Glomerular visceral epithelial cell (primary cell): ENCODE data around the gene MYLK.
A peak's percentile ranks its signal among the peaks of the same experiment; 100 is the strongest.

Experiments
- DNase-seq: peaks from one replicate; pipeline ENCODE4 v3.0.0-alpha.2; 2016; ENCODE audit errors: extremely low spot score

MYLK gene

DNA sequence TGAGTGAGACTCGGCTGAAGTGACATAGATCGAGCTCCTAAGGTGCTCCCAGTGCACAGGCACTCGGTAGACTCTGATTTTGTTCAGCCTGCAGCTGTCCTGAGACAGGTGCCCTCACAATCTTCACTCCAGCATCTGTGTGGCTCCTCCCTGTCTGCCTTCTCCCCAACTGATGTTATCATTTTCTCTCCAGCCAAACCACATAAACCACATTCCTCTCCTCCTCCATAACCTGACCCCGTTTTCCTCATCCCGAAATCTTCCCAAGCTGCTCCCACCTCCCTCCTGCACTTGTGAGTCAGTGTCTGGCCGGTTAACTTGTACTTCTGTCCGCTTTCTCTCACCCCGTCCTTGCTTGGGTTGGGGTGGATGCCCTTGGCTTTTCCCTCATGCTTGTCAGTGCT lies 206.0 kb downstream of the MYLK start:
- peak; percentile 98 for DNase-seq

DNA sequence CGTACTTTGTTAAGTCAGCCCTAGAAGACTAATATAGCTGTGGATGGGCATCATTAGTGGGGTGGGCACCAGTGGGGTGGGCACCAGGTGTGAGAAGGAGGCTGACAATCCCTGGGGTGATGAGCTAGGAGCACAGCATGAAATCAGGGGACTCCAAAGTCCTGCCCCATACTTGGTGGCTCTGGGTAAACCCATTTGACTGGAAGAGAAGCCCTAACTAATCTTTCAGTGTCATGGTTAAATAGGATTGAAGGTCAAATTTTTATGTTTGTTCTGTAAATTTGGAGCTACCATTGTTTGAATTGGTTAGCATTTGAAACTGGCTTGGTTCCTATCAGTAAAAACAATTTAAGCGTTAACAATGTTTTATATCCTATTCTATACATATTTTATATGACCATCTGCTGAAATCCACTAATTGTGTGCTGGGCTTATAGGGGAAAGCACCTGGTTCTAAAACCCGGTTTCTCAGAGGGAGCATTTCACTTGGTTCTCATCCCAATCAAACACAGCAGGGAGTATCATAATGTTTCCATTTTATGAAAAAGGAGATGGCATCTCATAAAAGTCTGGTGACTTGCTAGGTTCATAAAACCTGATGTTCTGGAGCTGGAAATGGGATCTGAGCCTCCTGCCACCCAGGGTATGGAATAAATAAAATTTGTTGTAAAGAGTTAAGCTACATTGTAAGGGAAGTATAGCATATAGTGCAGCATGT lies 211.5 kb downstream of the MYLK start:
- no peak for DNase-seq

DNA sequence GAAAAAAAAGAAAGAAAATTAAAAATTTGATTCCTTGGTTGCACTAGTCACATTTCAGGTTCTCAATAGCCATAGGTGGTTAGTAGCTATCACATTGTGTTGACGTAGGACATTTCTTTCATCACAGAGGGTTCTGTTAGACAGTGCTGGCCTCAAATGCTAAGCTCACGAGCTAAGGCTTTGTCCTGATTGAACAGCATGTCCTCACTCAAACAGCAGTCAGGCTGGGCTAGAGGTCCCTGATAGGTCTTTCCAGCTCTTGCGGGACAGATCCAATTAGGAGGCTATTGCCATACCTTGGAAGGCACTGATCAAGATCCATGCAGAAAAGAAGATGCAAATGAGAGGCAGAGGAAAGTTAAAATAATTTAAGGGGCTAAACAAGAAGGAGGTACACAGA lies 213.4 kb downstream of the MYLK start:
- DNase-seq: no peak

DNA sequence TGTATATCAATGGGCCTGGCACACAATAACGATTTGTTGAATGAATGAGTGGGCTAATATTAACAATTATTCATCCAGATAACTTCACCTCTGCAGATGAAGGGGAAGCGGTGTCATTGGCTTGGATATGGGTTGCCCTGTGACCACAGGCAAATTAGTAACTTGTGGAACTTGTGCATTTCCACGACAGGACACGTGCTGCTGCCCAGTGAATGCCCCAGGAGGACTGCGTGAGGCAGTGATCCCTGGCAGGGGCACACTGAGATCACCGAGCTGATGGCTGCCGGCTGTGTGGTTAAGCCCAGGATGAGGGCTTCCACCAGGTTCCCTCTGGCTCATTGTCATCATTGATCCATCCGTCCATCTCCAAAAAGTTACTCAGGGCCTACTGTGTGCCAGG lies 215.2 kb downstream of the MYLK start:
- DNase-seq: peak; percentile 82

DNA sequence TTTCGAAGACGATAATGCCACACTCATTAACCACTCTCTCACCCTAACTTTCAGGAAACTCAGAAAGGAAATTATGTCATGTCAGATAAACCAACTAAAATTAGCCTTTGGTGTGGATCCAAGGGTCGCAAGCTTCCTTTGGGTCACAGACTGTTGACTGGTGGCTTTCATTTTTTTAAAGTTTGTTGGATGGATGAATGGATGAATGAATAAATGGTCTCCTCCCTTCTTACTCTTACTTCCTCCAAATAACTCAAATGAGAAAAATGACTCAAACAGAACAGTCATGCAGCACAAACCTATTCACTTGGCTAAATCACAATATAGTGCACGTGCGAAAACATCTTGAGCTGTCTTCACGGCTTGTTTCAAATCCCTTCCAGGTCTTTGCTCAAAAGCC lies 216.3 kb downstream of the MYLK start:
- DNase-seq: peak; percentile 80

DNA sequence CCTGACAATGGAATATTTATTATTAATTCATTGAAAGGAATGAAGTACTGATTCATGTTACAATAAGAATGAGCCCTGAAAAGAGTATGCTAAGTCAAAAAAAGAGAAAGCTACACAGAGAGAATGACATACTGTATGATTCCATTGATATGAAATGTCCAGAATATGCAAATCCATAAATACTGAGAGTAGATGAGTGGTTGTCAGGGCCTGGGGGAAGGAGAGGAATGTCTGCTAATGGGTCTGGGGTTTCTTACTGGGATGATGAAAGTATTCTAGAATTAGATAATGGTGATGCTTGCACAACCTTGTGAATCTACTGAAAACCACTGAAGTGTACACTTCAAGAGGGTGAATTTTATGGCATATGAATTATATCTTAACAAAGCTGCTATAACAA lies 219.4 kb downstream of the MYLK start:
- peak; percentile 67 for DNase-seq

DNA sequence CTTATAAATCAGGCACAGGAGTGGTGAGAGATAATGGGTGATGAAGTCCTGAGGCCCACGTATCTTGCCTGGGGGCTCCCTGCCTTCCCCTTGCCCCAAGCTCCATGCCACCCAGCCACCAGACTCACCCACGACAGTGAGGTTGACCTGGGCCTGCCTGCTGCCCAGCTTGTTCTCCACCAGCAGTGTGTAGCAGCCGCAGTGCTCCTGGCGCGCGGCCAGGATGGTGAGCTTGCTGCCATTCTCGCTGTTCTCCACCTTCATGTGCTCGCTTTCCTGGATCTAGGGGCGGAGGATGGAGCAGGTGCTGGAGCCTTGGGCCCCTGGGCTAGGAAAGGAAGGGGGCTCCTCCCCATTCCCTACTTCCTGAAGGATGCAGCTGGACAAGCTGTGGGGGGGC lies 220.2 kb downstream of the MYLK start:
- no peak for DNase-seq

DNA sequence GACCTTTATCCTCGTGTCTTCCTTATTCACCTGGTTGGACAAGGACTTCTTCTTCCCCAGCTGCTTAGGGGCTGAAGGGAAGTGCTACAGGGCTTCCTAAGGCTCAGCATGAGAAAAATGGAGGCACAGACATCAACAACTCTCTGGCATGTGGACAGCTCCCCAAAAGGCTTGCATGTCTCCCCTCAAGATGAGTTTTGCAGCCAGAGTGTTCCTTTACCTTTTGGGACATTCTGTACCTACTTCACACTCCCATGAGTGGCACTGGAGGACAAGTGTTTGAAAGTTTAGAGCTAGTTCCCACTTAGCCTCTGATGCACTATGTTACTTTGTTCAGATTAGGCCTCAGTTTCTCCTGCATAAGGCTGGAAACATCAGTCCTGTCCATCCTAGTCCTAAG lies 222.2 kb downstream of the MYLK start:
- DNase-seq: no peak

DNA sequence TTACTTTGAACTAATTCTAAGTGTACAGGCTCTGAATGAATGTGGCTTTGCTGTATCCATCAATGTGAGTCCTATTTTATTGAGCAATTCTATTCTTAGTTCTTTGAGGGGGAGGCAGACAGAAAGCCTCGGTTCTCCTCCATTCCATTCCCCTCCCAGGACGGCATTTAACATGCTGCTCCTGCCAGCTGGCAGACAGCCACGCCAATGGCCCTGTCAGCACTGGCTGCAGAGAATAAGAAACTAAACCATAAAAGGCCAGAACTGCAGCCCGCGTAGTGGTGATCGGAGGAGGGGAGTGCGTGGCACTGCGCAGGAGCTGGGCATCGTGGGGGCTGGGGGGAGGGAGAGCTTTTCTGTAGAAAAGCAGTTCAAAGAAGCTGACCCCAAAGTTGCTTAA lies 223.2 kb downstream of the MYLK start:
- peak; percentile 94 for DNase-seq

DNA sequence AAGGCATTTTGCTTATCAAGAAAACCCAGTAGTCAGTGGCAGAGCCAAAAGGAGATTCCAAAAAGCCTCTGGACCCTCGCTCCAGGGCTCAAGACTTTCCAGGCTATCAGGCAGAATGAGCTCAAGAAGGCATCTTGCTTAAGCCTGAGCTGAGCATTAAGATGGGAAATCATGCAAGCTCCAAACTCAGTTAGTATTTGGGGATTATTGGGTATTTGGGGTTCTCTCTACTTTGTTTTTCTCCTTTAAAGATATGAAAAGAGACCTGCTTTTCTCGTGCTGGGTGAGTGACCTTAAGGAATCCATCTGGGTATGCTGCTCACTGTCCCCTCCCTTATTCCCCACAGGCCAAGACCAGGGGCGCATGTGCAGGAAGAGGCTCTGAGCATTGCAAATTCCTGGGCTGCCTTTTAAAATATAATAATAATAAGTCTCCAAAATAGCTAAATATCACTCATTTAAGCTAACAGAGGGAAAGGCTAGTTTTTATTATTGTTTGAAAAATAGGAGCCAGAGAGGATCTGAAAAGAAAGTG lies 223.9 kb downstream of the MYLK start:
- DNase-seq: peak; percentile 69

DNA sequence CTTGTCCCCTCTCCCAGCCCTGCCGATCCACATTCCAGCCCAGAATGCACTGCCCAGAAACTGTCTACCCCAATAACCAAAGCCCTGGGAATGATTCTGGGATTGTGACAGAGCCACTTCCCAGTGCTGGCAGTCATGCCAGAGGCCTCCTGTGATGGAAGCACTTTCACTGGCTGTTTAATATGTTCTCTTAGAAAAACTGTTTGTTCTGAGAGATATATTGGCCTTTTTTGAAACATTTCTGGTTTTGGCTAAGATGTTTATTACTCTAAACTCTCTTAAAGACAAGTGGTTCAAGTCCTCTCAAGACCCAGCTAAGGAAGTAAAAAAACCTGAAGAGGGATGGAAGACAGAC lies 225.3 kb downstream of the MYLK start:
- DNase-seq: no peak

DNA sequence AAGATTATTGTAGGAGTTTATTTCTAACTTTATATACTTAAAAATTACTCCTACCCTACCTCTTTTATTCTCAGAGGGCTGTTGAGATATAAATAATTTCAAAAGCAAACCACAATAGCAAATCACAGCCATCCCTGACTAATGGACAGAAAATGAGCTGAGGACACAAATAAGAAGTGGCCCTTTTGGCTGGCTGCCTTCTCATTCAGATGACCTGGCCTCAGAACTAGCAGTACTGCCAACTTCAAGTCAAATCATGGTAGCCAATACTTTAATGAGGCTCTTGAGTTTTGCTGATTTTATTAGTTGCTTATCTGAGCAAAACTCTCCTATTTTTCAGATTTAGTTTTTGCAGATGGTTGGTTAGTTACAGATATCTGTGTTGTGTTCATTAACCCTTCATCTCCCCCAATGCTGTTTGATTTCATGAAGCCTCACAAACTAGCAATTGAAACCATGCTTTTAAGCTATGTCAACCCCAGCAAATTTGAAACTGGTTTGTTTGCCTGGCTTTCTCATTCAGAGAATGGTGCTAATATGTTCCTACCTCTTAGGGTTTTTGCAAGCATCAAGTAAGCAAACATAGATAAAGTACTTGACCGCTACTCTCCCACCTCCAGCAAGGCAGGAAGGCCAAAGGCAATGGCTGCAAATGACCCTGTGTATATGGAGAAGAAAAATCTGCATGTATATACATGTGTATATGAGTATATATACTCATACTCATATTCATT lies 225.8 kb downstream of the MYLK start:
- no peak for DNase-seq

DNA sequence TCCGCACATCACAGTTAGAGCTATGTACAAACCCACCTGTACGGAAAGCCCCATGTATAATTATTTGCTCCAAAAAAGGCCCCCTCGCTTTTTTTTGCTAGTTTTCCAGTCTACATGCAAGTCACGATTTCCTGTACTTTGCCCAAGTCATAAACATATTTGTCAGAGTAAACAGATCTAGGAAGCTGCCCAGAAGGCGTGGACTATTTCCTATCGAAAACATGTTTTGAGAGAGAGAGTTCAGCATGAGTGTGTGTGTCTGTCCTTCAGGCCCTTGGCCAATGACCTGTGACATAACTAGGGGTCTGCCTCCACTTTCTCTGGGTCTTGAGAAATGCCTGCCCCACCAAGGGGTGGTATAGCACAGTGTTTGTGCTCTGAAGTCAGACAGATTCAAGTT lies 226.6 kb downstream of the MYLK start:
- DNase-seq: no peak

DNA sequence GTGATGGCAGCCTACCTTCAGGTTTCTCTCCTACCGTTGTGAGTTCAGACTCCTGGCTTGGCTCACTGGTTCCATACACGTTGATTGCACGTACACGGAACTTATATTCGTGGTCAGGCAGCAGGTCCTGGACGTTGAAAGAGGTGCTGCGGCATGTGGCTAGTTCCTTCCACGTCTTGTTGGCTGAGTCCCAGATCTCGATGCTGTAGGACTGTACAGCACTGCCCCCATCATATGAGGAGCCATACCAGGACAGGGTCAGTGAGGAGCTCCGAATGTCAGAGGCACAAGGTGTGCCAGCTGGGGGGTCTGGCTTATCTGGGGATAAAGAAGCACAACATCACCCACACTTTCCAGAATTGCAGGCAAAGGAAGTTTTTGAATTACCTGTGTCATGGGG lies 227.0 kb downstream of the MYLK start:
- DNase-seq: no peak

DNA sequence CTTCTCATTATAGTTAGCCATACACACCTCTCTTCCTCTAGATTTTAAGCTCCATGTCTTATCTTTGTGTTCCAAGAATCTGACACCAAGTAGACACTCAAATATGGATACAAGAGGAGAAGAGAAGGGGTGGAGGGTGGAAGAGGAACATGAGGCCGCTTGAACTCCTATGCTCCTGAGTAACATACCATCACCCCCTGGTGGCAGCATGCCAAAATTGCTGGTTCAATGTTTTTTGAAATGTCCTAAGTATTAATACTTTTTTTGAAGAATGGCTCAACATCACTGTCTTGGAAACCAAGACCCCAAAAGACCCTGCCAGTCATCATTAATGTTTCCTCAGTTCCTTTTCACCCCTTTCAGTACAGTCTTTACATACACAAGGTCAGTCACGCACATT lies 227.4 kb downstream of the MYLK start:
- no peak for DNase-seq

DNA sequence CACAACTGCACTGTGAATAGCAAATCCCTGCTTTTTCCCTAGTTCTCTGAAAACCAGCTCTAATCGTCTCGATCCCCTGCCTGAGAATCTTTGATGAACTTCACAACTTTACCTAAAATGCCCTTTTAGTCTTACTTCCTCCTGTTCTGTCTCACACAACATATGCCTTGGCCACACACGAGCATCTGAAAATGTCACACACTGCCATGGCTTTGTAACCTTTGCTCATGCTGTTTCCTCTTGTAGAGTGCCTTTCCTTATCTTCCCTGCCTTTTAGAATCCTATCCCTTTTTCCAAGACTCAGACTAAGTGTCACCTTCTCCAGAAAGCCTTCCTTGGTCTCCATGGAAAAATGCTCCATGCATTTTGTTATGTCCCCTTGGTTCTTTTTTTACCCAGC lies 227.9 kb downstream of the MYLK start:
- no peak for DNase-seq

DNA sequence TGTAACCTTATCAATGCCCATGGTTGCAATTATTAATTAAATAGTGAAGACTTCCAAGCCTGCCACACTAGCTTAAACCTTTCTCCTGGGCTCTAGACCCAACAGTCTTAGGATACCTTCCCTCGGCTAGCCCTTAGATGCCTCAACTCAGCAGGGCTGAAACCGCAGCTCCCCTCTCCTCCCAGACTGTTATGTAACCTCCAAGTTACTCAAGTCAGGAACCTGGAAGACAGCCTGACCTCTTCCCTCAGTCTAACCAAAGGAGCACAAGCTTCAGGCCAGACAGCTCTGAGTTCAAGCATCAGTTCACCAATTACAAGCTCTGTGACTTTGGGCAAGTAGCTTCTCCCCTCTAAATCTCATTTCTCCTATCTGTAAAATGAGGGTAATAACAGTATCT lies 228.7 kb downstream of the MYLK start:
- no peak for DNase-seq

DNA sequence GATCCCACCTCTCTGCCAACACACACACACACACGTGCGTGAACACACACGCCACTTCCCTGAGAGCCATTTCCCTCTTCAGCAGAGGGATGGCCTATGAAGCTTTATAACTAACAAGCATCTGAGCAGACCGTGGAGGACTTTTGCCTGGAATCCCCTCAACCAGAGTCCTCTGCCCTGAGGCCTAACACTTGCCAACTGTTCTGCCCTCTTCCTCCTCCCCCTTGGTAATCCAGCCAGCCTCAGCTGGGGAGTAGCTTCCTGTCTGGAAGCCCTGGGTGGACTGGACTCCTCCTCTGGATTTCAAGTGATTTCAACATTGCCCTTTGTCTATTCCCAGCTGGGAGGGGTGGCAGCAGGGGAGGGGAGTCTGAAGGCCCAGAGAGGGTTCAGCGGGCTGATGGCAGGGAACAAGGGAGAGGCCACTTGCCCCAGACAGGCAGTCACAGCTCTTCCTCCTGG lies 230.9 kb downstream of the MYLK start:
- peak; percentile 86 for DNase-seq

DNA sequence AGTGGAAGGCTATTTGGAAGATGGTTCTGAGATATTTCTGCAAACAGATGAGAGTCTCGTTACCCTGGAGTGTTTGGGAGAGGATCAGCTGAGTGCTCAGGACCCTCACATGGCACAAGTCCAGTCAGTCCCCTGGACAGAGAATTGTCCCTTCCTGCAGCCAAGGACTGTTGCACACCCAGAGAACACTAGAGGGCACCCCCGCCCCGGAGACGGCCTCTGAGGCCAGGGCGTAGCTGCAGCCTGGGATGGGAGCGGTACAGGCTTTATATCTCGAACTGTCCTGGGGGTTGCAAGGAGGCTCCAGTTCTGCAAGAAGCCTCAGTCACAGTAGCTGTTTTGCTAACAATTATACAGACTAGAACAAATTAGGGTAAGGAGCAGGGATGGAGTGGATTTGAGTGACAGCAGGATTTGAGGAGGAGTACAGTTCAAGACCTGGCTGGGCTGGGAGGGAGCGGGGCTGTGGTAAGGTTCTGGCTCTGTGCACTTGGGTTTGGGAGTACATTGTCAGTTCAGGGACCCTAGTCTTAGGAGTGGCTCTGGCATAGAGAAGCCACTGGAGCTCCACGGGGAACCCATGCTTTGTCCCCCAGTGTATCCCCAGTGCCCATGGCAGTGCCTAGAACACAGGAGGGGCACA lies 231.7 kb downstream of the MYLK start:
- DNase-seq: peak; percentile 76

DNA sequence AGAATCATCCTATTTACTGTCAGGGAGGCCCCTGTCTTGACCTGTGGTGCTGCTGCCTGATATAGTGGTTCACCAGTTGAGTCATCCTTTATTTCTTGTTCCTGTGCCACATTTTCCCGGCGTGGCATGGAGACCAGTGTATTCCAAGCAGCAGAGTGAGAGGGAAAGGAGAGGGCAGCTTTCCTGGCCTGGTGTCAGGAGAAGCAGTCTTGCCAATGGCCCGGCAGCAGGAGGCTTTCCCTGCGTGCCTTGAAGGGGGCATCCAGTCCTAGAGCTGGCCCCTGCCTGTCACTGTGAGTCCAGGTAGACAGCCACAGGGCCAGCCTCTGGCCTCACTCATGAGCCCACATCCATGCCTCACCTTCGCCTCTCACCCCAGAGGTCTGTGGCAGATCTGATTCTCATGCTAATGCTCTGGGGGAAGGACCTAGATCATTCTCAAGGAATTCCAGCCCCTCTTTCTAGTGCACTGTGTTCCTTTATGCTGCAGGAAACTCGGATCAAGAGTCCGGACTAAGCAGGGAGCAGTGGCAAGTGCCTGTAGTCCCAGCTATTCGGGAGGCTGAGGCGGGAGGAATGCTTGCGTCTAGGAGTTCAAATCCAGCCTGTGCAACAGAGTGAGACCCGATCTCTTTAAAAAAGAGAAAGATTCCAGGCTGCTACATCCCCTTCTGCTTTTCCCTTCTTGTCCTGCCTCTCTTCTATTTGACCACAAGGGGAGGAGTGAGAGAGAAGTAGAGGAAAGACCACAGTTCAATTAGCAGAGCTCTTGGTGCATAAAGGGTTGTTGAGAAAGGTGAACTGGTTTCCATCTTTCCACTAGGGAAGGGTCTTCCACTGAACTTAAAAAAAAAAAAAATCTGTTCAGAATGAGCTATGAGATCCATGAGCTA lies 232.4 kb downstream of the MYLK start:
- no peak for DNase-seq

DNA sequence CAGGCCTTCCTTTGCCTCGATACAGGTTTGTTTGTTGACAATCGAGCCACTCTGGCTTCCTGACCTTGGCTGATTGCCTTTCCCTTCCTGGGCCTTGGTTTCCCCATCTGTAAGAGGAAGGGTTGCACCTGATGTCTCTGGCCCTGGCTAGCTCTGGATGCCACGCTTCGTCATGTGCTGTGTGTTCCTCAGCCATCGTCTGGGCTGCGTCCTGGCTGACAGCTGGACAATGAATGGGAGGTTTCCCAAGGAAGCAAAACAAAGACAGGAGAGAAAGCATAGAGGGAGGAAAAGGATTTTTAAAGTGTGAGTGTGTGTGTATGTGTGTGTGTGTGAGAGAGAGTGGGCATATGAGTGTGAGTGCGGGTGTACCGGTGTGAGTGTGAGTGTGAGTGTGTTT lies 234.0 kb downstream of the MYLK start:
- no peak for DNase-seq
